Central memory CD8-positive, alpha-beta T cell (primary cell): ENCODE data around the gene ST6GALNAC2.
A peak's percentile ranks its signal among the peaks of the same experiment; 100 is the strongest.

Experiments
- ATAC-seq: fragments of 150-1000 bp; cut with Tn5 transposase; replicated peaks from 2 replicates; pipeline ENCODE4 v1.10.0; 2022; ENCODE audit warnings: mild to moderate bottlenecking, moderate FRiP score, moderate number of reproducible peaks; ENCODE audit not compliant: poor library complexity, severe bottlenecking; ENCODE audit errors: extremely low read depth
- DNase-seq, 2 donors: peaks; one replicate each; pipeline ENCODE4 v3.0.0; 2021; ENCODE audit warnings: low spot score in 2 of 2
- H3K27ac Mint-ChIP-seq: one replicate; pipeline ENCODE4 v1.8.0; 2022; ENCODE audit warnings: low read depth, mild to moderate bottlenecking, moderate library complexity, mixed read lengths
- H3K27me3 Mint-ChIP-seq: one replicate; pipeline ENCODE4 v1.8.0; 2022; ENCODE audit warnings: mixed read lengths
- H3K36me3 Mint-ChIP-seq: one replicate; pipeline ENCODE4 v1.8.0; 2022; ENCODE audit warnings: mild to moderate bottlenecking, moderate library complexity, mixed read lengths; ENCODE audit not compliant: insufficient read depth
- H3K4me1 Mint-ChIP-seq: one replicate; pipeline ENCODE4 v1.8.0; 2022; ENCODE audit warnings: mixed read lengths
- H3K4me3 Mint-ChIP-seq: one replicate; pipeline ENCODE4 v1.8.0; 2022; ENCODE audit warnings: mild to moderate bottlenecking, moderate library complexity, mixed read lengths
- H3K9me3 Mint-ChIP-seq: one replicate; pipeline ENCODE4 v1.8.0; 2022; ENCODE audit warnings: mixed read lengths

ST6GALNAC2 gene

DNA sequence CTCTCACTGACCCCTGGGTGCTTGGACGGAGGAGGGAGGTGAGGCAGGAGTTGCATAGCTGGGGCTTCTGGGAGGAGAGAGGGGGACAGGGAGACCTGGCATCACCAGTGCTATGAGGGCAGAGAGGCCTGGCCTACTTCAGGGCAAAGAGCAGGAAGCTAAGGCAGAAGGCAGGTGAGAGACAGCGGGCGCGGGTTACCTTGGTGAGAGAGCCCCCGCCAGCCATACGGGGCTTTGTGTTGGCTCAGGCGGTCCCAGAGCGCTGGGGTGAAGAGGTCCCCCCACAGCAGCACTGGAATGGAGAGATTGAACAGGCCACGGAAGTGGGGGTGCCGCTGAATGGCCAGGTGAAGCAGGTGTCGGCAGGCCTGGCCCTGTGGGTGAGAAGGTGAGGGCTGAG, 11.5 kb downstream of the ST6GALNAC2 start:
- H3K36me3 Mint-ChIP-seq, result peaks cover 2% of the 10 kb centered on the region
- ATAC-seq (no peak), DNase-seq (no peak)
- H3K9me3 Mint-ChIP-seq, result no peaks in the 10 kb centered on the region
- H3K27me3 Mint-ChIP-seq, result no peaks in the 10 kb centered on the region
- H3K4me1 Mint-ChIP-seq, result no peaks in the 10 kb centered on the region
- H3K27ac Mint-ChIP-seq, result peak overlapping the region; percentile 75
- no peak overlapping the region for H3K4me3 Mint-ChIP-seq

- no peaks in the 10 kb centered on the region for H3K27me3 Mint-ChIP-seq
- no peak overlapping the region for H3K4me3 Mint-ChIP-seq
- DNase-seq (no peak), ATAC-seq (no peak)
- H3K27ac Mint-ChIP-seq, result peak overlapping the region; percentile 75
- no peaks in the 10 kb centered on the region for H3K9me3 Mint-ChIP-seq
- peaks cover 2% of the 10 kb centered on the region for H3K36me3 Mint-ChIP-seq
- H3K4me1 Mint-ChIP-seq, result peaks cover 8% of the 10 kb centered on the region
Observed at GRCh38 chr17:76573096-76573495, 12.6 kb downstream of the ST6GALNAC2 start.

DNA sequence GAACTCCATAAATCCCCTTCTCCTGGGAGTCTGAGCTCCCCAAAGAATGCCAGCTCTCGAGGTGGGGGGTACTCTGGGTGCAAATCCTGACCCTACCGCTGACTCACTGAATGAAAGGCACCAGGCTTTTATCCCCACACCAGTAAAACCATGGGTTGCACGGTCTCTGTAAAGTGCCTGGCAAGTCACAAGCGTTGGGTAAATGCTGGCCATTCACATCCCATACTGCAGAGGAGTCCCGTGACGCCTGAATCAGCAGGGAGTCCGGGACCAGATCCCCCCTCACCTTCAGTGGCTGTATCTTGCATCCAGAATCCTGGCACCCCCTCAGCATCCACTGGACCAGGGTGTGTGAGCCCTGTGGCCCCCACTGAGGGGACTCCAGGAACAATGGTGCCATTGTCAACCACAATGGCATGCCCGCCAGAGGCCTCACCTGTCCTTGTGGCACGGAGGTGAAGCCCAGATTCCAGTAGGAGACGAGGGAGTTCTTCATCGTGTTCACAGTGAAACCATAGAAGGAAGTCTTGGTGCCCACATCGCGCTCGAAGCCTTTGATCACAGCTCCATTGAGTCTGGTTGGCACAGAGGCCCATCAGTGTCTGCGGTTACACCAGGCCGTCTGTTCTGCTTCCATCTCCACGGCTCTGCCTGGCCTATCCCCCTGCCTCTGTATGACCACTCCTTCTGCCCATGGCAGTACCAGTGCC, 13.3 kb downstream of the ST6GALNAC2 start:
- H3K4me3 Mint-ChIP-seq, result no peak overlapping the region
- DNase-seq, result no peak
- H3K36me3 Mint-ChIP-seq, result peaks cover 2% of the 10 kb centered on the region
- no peak for ATAC-seq
- no peaks in the 10 kb centered on the region for H3K9me3 Mint-ChIP-seq
- H3K27me3 Mint-ChIP-seq, result no peaks in the 10 kb centered on the region
- no peak overlapping the region for H3K27ac Mint-ChIP-seq
- peaks cover 15% of the 10 kb centered on the region for H3K4me1 Mint-ChIP-seq

DNA sequence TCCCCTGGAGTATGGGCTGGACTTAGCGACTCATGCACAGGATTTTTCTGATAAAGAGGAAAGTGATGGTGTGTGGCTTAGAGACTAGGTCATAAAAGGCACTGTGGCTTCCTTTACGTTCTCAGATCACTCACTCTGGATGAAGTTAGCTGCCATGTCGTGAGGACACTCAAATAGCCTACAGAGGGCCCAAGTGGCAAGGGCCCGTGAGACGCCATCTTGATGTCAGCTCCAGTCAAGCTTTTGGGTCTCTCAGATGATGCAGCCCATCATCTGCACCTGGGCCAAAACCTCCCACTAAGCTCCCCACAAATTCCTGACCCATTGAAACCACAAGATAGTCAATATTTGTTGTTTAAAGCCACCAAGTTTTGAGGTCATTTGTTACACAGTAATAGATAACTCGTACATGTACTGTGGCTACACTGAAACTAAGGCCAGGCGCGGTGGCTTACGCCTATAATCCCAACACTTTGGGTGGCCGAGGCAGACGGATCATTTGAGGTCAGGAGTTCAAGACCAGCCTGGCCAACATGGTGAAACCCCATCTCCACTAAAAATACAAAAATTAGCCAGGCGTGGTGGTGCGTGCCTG, 14.7 kb downstream of the ST6GALNAC2 start:
- H3K9me3 Mint-ChIP-seq, result no peaks in the 10 kb centered on the region
- H3K27me3 Mint-ChIP-seq, result no peaks in the 10 kb centered on the region
- no peak for DNase-seq

DNA sequence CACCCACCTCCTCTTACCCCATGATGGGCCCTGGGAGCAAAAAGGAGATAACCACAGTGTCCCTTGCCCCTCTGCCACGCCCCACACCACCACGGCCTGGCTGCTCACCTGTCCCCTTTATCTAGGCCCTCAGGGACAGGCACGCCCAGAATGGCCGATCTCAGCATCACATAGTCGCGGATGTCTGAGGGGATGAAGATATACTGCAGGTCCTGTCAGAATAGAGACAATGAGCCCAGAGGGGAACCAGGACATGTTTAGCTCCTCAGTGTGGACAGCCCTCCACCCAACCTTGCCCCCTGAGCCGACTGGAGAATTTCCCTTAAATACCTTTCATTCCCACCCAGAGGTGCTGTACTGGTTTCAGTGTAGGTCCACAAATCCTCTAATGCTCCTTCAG, 15.2 kb downstream of the ST6GALNAC2 start:
- peaks cover 33% of the 10 kb centered on the region for H3K4me1 Mint-ChIP-seq

More for the DNA sequence above, 14.7 kb downstream of the ST6GALNAC2 start:
- no peak for ATAC-seq
- Mint-ChIP-seq H3K27ac (no peak overlapping the region), H3K4me3 (no peak overlapping the region), H3K36me3 (peaks cover 9% of the 10 kb centered on the region), H3K4me1 (peaks cover 28% of the 10 kb centered on the region)

DNA sequence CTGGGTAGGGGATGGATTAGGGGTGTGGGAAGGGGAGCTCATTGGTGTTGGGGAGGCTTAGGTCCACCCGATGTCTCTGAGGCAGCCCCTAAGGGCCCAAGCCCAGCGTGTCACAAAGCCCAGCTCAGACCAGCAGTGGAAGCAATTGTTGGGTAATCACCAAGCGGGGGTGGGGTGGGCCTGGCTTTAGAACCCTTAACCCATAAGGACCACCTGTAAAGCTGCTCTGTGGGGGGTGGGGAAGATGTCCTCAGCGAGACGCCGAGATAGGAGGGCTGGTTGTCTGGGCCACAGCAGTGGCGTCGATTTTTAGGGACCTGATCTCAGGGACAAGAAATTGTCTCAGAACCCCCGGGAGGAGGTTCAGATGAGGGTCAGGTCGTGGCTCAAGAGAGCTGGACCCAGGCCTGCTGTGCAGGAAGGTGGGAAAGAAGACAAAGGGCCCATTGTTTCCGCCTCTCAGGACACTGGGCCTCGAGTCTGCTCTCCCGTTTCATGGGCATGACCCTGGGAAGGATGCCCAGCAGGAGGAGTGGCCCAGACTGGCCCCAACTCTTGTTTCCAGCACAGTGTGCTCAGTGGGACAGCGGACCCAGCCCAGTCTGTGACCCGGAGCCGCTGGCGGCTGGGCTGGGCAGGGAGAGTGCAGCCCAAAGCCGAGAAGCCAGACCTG, 15.9 kb downstream of the ST6GALNAC2 start:
- Mint-ChIP-seq H3K9me3 (no peaks in the 10 kb centered on the region), H3K4me1 (peaks cover 36% of the 10 kb centered on the region), H3K27ac (no peak overlapping the region), H3K36me3 (peaks cover 22% of the 10 kb centered on the region), H3K4me3 (no peak overlapping the region), H3K27me3 (no peaks in the 10 kb centered on the region)
- DNase-seq (no peak), ATAC-seq (no peak)

More for the DNA sequence above, 15.2 kb downstream of the ST6GALNAC2 start:
- DNase-seq, result no peak
- ATAC-seq, result no peak
- no peak overlapping the region for H3K4me3 Mint-ChIP-seq
- peaks cover 15% of the 10 kb centered on the region for H3K36me3 Mint-ChIP-seq
- no peak overlapping the region for H3K27ac Mint-ChIP-seq
- H3K27me3 Mint-ChIP-seq, result no peaks in the 10 kb centered on the region
- no peaks in the 10 kb centered on the region for H3K9me3 Mint-ChIP-seq

DNA sequence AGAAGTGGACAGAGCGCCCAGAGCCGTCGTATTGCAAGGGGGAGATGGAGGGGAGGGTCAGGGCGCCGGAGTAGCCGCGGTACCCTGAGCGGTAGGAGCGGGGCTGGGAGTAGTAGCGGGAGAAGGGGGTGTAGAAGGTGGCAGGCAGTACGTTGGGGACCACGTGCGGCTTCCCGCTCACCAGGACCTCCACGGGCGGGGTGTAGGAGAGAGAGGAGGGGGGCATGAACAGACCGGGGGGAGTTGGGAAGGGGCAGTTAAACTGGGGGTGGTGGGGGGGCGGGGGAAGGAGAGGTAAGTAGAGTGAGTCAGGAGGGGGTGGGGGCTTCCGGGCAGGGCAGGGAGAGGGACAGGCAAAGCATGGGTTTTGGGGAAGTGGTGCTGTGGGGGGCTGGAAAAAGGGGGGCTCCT, 16.8 kb downstream of the ST6GALNAC2 start:
- Mint-ChIP-seq H3K27ac (peak overlapping the region; percentile 33), H3K27me3 (no peaks in the 10 kb centered on the region), H3K36me3 (peaks cover 29% of the 10 kb centered on the region), H3K4me1 (peaks cover 36% of the 10 kb centered on the region), H3K4me3 (no peak overlapping the region), H3K9me3 (no peaks in the 10 kb centered on the region)
- ATAC-seq (no peak), DNase-seq (no peak)

DNA sequence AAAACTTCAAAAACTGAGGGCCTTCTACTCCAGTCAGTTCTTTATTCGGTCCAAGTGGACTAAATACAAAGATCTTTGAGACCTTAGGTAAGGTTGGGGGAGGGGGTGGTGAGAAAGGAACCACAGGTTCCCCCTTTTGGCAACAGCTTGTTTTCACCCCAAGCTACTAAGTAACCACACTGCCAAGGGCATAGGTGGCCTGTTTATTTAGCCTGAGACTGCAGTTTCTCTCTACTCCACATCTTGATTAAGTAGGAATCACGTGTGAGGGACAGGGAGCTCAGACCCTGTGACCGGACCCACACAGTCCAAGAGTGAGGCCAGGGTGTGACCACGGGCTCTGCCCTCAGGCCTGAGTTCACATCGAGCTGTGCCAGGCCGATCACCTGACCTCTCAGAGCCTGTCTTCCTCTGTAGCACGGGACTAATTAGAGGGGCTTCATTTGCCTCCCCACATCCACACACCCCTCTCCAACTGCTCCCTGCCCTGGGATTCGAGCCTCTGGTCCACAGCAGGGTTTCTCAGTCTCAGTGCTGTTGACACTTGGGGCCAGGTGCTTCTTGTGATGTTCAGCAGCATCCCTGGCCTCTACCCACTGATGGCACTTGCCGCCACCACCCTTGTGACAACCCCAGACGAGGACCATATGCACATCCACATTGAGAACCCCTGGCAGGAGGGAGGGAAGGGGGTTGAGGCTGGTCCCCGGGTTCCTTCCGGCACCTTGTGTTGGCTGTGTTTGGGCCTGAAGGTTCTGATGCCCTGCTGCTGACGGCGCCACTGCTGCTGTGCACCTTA, 17.8 kb downstream of the ST6GALNAC2 start:
- ATAC-seq (peak; percentile 35), DNase-seq (no peak)

DNA sequence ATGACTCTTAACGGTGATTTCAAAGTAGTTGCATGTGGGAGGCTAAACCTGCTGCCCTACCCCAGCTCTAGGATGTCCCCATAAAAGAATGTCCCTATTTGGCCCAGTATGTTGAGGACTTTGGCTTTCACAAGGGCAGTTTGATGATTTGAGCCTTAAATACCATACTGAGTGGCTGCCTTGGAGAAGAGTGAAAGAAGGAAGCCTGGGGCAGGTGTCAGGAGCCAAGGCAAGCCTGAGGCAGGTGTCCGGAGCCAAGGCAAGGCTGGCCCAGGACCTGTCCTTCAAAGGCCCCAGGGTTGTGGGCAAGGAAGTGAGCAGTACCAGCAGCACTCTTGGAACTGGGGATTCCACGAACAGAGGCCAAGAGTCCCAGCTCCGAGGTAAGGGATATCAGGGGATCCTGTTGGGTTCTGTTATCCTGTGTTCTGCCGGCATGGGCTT, 18.6 kb downstream of the ST6GALNAC2 start:
- Mint-ChIP-seq H3K27ac (peak overlapping the region; percentile 77), H3K27me3 (no peaks in the 10 kb centered on the region), H3K4me3 (peak overlapping the region; percentile 16), H3K36me3 (peaks cover 38% of the 10 kb centered on the region), H3K9me3 (no peaks in the 10 kb centered on the region), H3K4me1 (peaks cover 45% of the 10 kb centered on the region)
- ATAC-seq (no peak), DNase-seq (no peak)

More for the DNA sequence above, 17.8 kb downstream of the ST6GALNAC2 start:
- Mint-ChIP-seq H3K9me3 (no peaks in the 10 kb centered on the region), H3K4me3 (peak overlapping the region; percentile 16), H3K27me3 (no peaks in the 10 kb centered on the region), H3K36me3 (peaks cover 36% of the 10 kb centered on the region), H3K27ac (peak overlapping the region; percentile 33), H3K4me1 (peaks cover 40% of the 10 kb centered on the region)

DNA sequence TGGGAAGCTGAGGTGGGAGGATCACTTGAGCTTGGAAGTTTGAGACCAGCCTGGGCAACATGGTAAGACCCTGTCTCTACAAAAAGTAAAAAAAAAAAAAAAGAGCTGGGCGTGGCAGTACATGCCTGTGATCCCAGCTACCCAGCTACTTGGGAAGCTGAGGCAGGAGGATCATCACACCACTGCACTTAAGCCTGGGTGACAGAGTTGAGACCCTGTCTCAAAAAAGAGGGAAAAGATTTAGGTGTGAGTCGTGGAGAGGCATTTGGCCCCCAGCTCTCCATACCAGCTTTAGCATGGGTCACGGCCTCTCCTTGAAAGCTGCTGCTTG, 19.1 kb downstream of the ST6GALNAC2 start:
- peak overlapping the region; percentile 77 for H3K27ac Mint-ChIP-seq
- ATAC-seq (no peak), DNase-seq (no peak)
- no peaks in the 10 kb centered on the region for H3K9me3 Mint-ChIP-seq
- no peaks in the 10 kb centered on the region for H3K27me3 Mint-ChIP-seq
- H3K36me3 Mint-ChIP-seq, result peaks cover 42% of the 10 kb centered on the region
- H3K4me3 Mint-ChIP-seq, result no peak overlapping the region
- H3K4me1 Mint-ChIP-seq, result peaks cover 49% of the 10 kb centered on the region

DNA sequence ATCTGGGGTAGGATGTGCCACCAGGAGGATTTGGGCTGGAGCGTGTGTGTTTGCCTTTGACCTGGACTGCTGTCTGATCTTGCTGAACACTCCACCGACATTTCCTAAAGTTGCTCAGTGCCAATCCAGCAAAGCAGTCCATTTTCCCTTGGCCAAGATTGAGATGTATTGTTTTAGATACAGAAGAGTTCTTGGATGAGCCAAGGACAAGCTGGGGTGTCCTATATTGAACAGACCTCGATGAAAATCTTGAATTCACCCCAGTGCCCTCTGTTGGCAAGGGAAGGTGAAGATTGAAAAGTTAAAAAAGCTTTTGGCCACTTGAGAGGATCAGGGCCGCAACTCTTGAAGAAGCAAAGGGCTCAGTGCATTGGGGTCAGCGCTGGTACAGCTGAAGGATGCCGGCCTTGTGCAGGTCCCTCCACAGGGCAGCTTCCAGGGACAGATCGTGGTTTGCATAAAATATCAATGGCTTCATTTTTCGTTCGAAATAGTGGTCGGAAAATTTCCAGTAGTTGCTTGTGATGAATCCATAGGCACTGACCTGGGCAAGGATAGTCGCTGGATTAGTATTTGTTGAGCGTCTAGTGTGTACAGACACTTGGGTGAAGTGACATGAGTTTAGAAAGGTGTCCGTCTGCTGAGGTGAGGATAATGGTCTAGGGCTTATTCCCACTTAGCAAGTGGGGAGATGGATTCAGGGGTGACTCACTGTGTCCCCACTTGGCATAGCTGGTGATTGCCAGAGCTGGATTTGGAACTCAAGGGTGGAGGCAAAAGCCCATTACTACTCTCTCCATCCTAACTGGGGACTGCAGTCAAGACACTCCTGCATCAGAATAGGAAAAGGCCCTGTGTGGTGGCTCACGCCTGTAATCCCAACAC, 19.7 kb downstream of the ST6GALNAC2 start:
- Mint-ChIP-seq H3K36me3 (peaks cover 48% of the 10 kb centered on the region), H3K27ac (peak overlapping the region; percentile 77)

More for the DNA sequence above, 19.7 kb downstream of the ST6GALNAC2 start:
- ATAC-seq (no peak), DNase-seq (no peak)
- Mint-ChIP-seq H3K4me1 (peaks cover 55% of the 10 kb centered on the region), H3K27me3 (no peaks in the 10 kb centered on the region), H3K4me3 (no peak overlapping the region), H3K9me3 (no peaks in the 10 kb centered on the region)
